ENCODE measurements around the gene ABI2.
"Not testable (repeated sequence)": the region's sequence is repeated elsewhere in the genome, so short reads cannot be mapped to it uniquely, and the experiment has no call there.

The ABI2 gene

DNA sequence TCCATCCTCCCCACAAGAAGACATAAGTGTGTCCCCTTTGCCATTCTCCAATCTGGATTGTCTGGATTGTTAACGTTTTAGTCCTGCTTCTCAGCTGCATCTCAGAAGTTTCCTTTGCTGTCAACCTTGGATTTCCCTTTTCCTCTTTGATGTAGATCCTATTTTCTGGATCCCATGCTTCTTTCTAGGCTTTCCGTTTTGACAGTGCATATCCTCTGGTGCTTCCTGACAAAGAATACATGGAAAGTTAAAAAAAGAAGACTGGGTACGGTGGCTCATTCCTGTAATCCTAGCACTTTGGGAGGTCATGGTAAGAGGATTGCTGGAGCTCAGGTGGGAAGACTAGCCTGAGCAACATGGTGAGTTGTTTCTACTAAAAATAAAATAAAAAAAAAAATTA, 26.8 kb downstream of the ABI2 start:
- H3K27ac ChIP-seq (ENCODE audit: insufficient read depth, low read length, poor library complexity, severe bottlenecking) = no peak overlapping the region
- H3K4me1 ChIP-seq (ENCODE audit: control insufficient read depth, insufficient read depth, low read length, poor library complexity, severe bottlenecking) = no peaks in the 10 kb centered on the region
- H3K27me3 ChIP-seq (replicated peaks; ENCODE audit: control insufficient read depth, insufficient read depth, low read length, poor library complexity, severe bottlenecking) = no peaks in the 10 kb centered on the region
- H3K4me3 ChIP-seq (ENCODE audit: insufficient read depth, low read depth, low read length, poor library complexity, severe bottlenecking) = no peak overlapping the region
- no peaks in the 10 kb centered on the region for H3K36me3 ChIP-seq (ENCODE audit: control insufficient read depth, insufficient read depth, low read length)
- no peak for DNase-seq
- H3K9me3 ChIP-seq (ENCODE audit: control insufficient read depth, low read length) = no peaks in the 10 kb centered on the region

DNA sequence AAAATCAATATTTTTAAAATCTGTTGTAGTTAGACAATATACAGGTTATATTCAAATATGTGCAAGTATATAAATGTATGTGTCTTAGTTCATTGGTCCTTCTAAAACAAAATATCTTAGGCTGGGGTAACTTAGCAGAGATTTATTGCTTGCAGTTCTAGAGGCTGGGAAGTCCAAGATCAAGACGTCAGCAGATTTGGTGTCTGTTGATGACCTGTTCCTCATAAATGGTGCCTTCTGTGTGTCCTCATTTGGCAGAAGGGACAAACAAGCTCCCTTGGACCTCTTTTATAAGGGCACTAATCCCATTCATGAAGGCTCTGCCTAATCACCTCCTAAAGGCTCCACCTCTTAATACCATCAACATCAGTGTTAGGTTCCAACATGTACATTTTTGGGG, 31.3 kb downstream of the ABI2 start:
- Histone ChIP-seq H3K36me3 (ENCODE audit: control insufficient read depth, insufficient read depth, low read length) (no peaks in the 10 kb centered on the region), H3K27ac (ENCODE audit: insufficient read depth, low read length, poor library complexity, severe bottlenecking) (no peak overlapping the region), H3K4me1 (ENCODE audit: control insufficient read depth, insufficient read depth, low read length, poor library complexity, severe bottlenecking) (no peaks in the 10 kb centered on the region), H3K4me3 (ENCODE audit: insufficient read depth, low read depth, low read length, poor library complexity, severe bottlenecking) (no peak overlapping the region), H3K27me3 (replicated peaks; ENCODE audit: control insufficient read depth, insufficient read depth, low read length, poor library complexity, severe bottlenecking) (no peaks in the 10 kb centered on the region), H3K9me3 (ENCODE audit: control insufficient read depth, low read length) (no peaks in the 10 kb centered on the region)
- no peak for DNase-seq

DNA sequence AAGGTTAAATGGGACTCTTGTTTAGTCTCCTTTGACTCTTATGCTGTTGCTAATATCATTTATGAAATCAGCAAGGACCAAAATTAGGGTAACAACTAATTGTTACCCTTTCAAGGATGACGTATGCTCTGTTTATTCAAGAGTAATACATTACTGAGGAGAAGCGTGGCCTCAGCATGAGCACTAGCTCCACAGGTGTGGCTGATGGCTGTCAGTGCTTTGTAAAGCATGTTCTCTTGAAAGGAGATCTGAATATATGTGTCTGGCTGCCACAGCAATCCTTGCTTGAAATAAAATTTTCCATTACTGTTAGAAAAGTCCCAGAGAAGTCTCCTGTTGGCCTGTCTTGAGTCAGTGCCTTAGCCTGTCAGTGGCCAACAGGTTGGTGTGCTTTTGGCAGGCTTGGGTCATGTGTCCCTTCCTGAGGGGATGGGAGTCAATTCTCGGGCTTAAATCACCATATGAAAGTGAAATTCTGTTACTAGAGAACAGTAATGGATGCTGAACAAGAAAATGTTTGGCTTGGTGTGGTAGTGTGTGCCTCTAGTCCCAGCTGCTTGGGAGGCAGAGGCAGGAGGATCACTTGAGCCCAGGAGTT, 32.7 kb downstream of the ABI2 start:
- no peak overlapping the region for H3K4me3 ChIP-seq (ENCODE audit: insufficient read depth, low read depth, low read length, poor library complexity, severe bottlenecking)
- no peak overlapping the region for H3K27ac ChIP-seq (ENCODE audit: insufficient read depth, low read length, poor library complexity, severe bottlenecking)
- H3K36me3 ChIP-seq (ENCODE audit: control insufficient read depth, insufficient read depth, low read length) = no peaks in the 10 kb centered on the region
- H3K27me3 ChIP-seq (replicated peaks; ENCODE audit: control insufficient read depth, insufficient read depth, low read length, poor library complexity, severe bottlenecking) = no peaks in the 10 kb centered on the region
- no peaks in the 10 kb centered on the region for H3K9me3 ChIP-seq (ENCODE audit: control insufficient read depth, low read length)
- H3K4me1 ChIP-seq (ENCODE audit: control insufficient read depth, insufficient read depth, low read length, poor library complexity, severe bottlenecking) = no peaks in the 10 kb centered on the region
- DNase-seq = no peak

DNA sequence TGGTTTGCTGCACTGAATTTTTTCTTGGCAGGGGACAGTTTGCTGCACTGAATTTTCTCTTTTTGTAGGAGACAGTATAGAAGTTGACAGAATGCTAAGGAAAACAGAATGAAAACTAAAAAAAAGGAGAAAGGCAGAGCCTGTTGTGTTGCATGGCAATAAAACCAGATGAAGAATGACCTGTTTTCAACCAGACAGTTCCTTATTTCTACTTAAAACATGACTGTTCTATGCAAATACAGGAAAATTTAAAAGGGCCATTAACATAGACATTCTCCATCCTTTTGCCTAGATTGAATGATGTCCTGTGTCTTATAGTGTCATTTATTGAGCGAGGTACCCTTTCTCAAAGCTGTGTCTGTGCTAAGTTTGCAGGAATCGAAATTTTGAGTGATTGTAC, 33.3 kb downstream of the ABI2 start:
- Histone ChIP-seq H3K36me3 (ENCODE audit: control insufficient read depth, insufficient read depth, low read length) (no peaks in the 10 kb centered on the region), H3K4me1 (ENCODE audit: control insufficient read depth, insufficient read depth, low read length, poor library complexity, severe bottlenecking) (no peaks in the 10 kb centered on the region), H3K27ac (ENCODE audit: insufficient read depth, low read length, poor library complexity, severe bottlenecking) (no peak overlapping the region), H3K9me3 (ENCODE audit: control insufficient read depth, low read length) (no peaks in the 10 kb centered on the region), H3K4me3 (ENCODE audit: insufficient read depth, low read depth, low read length, poor library complexity, severe bottlenecking) (no peak overlapping the region), H3K27me3 (replicated peaks; ENCODE audit: control insufficient read depth, insufficient read depth, low read length, poor library complexity, severe bottlenecking) (no peaks in the 10 kb centered on the region)
- DNase-seq = no peak

DNA sequence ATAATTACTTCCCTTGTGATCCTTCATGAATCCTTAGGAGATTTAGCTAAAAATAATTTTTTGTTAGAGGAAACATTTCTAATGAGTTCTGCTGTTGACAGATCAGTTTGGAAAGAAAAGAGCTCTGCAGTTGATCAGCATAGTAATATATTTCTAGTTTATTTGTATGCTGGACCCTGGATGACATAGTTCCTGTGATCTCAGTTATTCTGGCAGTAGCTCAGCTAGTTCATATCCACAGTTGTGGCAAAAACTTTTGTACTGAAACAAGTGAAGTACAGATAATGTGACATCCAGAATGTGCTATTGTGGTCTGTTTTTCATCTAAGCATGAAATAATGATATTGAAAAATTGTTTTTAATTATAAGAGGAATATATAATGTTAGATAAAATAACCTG, 33.7 kb downstream of the ABI2 start:
- no peak for DNase-seq
- Histone ChIP-seq H3K9me3 (ENCODE audit: control insufficient read depth, low read length) (no peaks in the 10 kb centered on the region), H3K4me1 (ENCODE audit: control insufficient read depth, insufficient read depth, low read length, poor library complexity, severe bottlenecking) (no peaks in the 10 kb centered on the region), H3K36me3 (ENCODE audit: control insufficient read depth, insufficient read depth, low read length) (no peaks in the 10 kb centered on the region), H3K27ac (ENCODE audit: insufficient read depth, low read length, poor library complexity, severe bottlenecking) (no peak overlapping the region), H3K27me3 (replicated peaks; ENCODE audit: control insufficient read depth, insufficient read depth, low read length, poor library complexity, severe bottlenecking) (no peaks in the 10 kb centered on the region), H3K4me3 (ENCODE audit: insufficient read depth, low read depth, low read length, poor library complexity, severe bottlenecking) (no peak overlapping the region)

DNA sequence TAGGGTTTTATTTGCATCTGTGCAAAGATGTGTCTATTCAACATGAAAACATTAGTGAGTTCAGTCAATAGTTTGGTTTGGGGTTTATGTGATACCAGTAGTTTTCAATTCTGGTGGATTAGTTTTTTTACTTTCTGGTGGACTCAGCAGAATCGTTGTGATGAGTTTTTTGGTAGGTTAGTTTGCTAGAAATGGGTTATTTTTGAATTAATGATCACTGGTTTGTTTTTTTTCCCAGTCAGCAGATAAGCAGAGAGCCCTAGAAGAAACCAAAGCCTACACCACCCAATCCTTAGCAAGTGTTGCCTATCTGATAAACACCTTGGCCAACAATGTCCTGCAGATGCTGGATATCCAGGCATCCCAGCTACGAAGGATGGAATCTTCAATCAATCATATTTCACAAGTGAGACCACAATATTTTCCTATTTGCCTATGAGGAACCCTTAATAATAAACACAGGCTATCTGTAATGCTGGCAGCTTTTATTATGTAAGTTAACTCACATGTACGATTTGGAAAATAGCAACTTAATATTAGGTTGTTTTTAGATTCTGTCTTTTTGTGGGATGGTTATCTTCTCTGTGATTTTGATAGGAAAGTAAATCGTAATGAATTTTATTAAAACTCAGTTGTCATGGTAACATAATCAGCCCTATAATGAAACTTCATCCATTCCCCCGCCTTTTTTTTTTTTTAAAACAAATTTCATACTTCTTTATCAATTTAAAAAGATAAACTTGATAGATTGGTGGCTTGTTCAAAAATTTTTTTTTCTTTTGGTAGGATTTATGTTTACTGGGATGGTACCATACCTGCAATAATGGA, 38.7 kb downstream of the ABI2 start:
- Histone ChIP-seq H3K27me3 (replicated peaks; ENCODE audit: control insufficient read depth, insufficient read depth, low read length, poor library complexity, severe bottlenecking) (no peaks in the 10 kb centered on the region), H3K9me3 (ENCODE audit: control insufficient read depth, low read length) (no peaks in the 10 kb centered on the region), H3K4me3 (ENCODE audit: insufficient read depth, low read depth, low read length, poor library complexity, severe bottlenecking) (no peak overlapping the region), H3K4me1 (ENCODE audit: control insufficient read depth, insufficient read depth, low read length, poor library complexity, severe bottlenecking) (no peaks in the 10 kb centered on the region), H3K27ac (ENCODE audit: insufficient read depth, low read length, poor library complexity, severe bottlenecking) (no peak overlapping the region), H3K36me3 (ENCODE audit: control insufficient read depth, insufficient read depth, low read length) (no peaks in the 10 kb centered on the region)
- no peak for DNase-seq

DNA sequence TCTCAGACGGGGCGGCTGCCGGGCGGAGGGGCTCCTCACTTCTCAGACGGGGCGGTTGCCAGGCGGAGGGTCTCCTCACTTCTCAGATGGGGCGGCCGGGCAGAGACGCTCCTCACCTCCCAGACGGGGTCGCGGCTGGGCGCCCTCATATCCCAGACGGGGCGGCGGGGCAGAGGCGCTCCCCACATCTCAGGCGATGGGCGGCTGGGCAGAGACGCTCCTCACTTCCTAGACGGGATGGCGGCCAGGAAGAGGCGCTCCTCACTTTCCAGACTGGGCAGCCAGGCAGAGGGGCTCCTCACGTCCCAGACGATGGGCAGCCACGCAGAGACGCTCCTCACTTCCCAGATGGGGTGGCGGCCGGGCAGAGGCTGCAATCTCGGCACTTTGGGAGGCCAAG, 44.5 kb downstream of the ABI2 start:
- DNase-seq; H3K27ac ChIP-seq (ENCODE audit: insufficient read depth, low read length, poor library complexity, severe bottlenecking); H3K4me1 ChIP-seq (ENCODE audit: control insufficient read depth, insufficient read depth, low read length, poor library complexity, severe bottlenecking); H3K36me3 ChIP-seq (ENCODE audit: control insufficient read depth, insufficient read depth, low read length); H3K27me3 ChIP-seq (replicated peaks; ENCODE audit: control insufficient read depth, insufficient read depth, low read length, poor library complexity, severe bottlenecking); H3K9me3 ChIP-seq (ENCODE audit: control insufficient read depth, low read length); H3K4me3 ChIP-seq (ENCODE audit: insufficient read depth, low read depth, low read length, poor library complexity, severe bottlenecking): not testable (repeated sequence)

DNA sequence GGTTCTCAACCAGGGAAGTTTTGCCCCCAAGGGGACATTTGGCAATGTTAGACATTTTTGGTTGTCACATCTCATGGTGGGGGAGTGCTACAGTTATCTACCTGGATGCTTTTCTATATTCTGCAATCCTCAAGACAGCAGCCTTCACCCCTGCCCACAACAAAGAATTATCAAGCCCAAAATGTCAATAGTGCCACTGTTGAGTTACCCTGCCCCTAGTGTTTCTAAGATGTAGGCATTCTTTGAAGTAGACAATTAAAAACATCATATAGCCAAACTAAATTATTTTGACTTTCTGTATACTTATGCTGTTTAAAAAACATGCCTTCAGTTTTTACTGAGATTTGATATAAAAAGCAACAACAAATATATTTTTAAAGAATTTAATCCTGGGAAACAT, 48.0 kb downstream of the ABI2 start:
- Histone ChIP-seq H3K4me1 (ENCODE audit: control insufficient read depth, insufficient read depth, low read length, poor library complexity, severe bottlenecking) (no peaks in the 10 kb centered on the region), H3K4me3 (ENCODE audit: insufficient read depth, low read depth, low read length, poor library complexity, severe bottlenecking) (no peak overlapping the region), H3K9me3 (ENCODE audit: control insufficient read depth, low read length) (no peaks in the 10 kb centered on the region), H3K27me3 (replicated peaks; ENCODE audit: control insufficient read depth, insufficient read depth, low read length, poor library complexity, severe bottlenecking) (no peaks in the 10 kb centered on the region), H3K36me3 (ENCODE audit: control insufficient read depth, insufficient read depth, low read length) (no peaks in the 10 kb centered on the region), H3K27ac (ENCODE audit: insufficient read depth, low read length, poor library complexity, severe bottlenecking) (no peak overlapping the region)
- no peak for DNase-seq

DNA sequence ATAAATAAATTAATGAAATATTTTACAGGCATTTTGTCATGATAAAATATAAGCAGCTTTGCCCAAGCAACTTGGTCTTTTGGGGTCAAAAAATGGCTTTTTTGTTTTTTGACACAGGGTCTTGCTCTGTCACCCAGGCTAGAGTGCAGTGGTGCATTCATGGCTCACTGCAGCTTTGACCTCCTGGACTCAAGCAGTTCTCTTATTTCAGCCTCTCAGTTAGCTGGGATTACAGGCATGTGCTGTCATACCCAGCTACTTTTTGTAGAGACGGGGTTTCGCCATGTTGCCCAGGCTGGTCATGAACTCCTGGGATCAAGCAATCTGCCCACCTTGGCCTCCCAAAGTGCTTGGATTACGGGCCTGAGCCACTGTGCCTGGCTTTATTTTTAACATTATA, 51.0 kb downstream of the ABI2 start:
- no peaks in the 10 kb centered on the region for H3K9me3 ChIP-seq (ENCODE audit: control insufficient read depth, low read length)
- no peak for DNase-seq
- no peaks in the 10 kb centered on the region for H3K4me1 ChIP-seq (ENCODE audit: control insufficient read depth, insufficient read depth, low read length, poor library complexity, severe bottlenecking)
- no peaks in the 10 kb centered on the region for H3K36me3 ChIP-seq (ENCODE audit: control insufficient read depth, insufficient read depth, low read length)
- H3K27ac ChIP-seq (ENCODE audit: insufficient read depth, low read length, poor library complexity, severe bottlenecking) = no peak overlapping the region
- no peak overlapping the region for H3K4me3 ChIP-seq (ENCODE audit: insufficient read depth, low read depth, low read length, poor library complexity, severe bottlenecking)
- H3K27me3 ChIP-seq (replicated peaks; ENCODE audit: control insufficient read depth, insufficient read depth, low read length, poor library complexity, severe bottlenecking) = no peaks in the 10 kb centered on the region

DNA sequence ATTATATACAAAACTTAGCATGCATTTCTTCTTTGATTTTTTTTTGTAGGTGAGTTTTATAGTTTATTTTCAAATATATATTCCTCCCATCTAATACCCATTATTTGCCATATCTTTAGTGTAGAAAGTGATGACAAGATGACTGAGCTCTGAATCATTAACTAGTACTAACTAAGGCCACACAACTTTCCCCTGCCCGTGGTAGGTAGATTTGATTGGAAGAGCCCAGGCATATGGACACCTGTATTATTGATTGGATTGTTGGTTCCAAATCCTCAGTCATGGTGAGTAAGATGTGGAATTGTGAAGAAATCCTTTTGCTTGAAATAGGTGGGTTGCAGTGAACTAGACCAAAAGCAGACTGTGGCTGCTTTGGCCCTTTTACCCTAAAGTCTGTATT, 54.8 kb downstream of the ABI2 start:
- H3K9me3 ChIP-seq (ENCODE audit: control insufficient read depth, low read length) = no peaks in the 10 kb centered on the region
- H3K4me1 ChIP-seq (ENCODE audit: control insufficient read depth, insufficient read depth, low read length, poor library complexity, severe bottlenecking) = no peaks in the 10 kb centered on the region
- DNase-seq = no peak
- no peak overlapping the region for H3K4me3 ChIP-seq (ENCODE audit: insufficient read depth, low read depth, low read length, poor library complexity, severe bottlenecking)
- H3K36me3 ChIP-seq (ENCODE audit: control insufficient read depth, insufficient read depth, low read length) = no peaks in the 10 kb centered on the region
- no peak overlapping the region for H3K27ac ChIP-seq (ENCODE audit: insufficient read depth, low read length, poor library complexity, severe bottlenecking)
- no peaks in the 10 kb centered on the region for H3K27me3 ChIP-seq (replicated peaks; ENCODE audit: control insufficient read depth, insufficient read depth, low read length, poor library complexity, severe bottlenecking)
